SK-N-SH (cell line): ENCODE data around the gene UMODL1. TPM values are rescaled to one million over a fixed set of nuclear protein-coding genes. Genes with fewer than 3 reads are reported as not detected.

ENCODE experiments used
- CTCF ChIA-PET: fragments of 300-600, 350-600 bp; formaldehyde crosslinking; extraction: SDS; loops from one replicate; lab custom pipeline; 2021; lab: Yijun Ruan, JAX
- POLR2A ChIA-PET: fragments of 350-600 bp; sonication (Branson Sonifier 250); formaldehyde crosslinking; extraction: SDS; loops from one replicate; lab custom pipeline; 2020; ENCODE audit warnings: antibody characterized with exemption, inconsistent platforms; lab: Yijun Ruan, JAX
- DNase-seq: peaks from one replicate; pipeline ENCODE4 v3.0.0; 2012
- H2AFZ ChIP-seq: fragments of 200-600 bp; sonication (generic); 2 replicates; pipeline ENCODE4 v1.8.1; 2016; ENCODE audit warnings: antibody characterized with exemption, mild to moderate bottlenecking, low read depth
- H3F3A ChIP-seq: fragments of 200-600 bp; sonication (generic); replicated peaks from 2 replicates; pipeline ENCODE3; 2016; ENCODE audit warnings: antibody characterized with exemption, mild to moderate bottlenecking; ENCODE audit not compliant: insufficient read depth
- H3K27ac ChIP-seq, 2 experiments: fragments of 200-500 bp in 1 of 2; fragments of 200-600 bp in 1 of 2; sonication (Bioruptor generic) in 1 of 2; sonication (generic), shearing (Covaris generic) in 1 of 2; 2 replicates each; pipeline versions ENCODE4 v1.5.1 to v1.6.1; 2014 to 2016; ENCODE audit warnings: low read depth in 2 of 2, inconsistent platforms in 1 of 2, low read length in 1 of 2, mild to moderate bottlenecking in 1 of 2, mixed read lengths in 1 of 2
- H3K27me3 ChIP-seq: fragments of 200-600 bp; sonication (generic), shearing (Covaris generic); 2 replicates; pipeline ENCODE4 v1.6.1; 2016; ENCODE audit warnings: mixed run types; ENCODE audit not compliant: insufficient read depth
- H3K36me3 ChIP-seq, 2 experiments: fragments of 200-500 bp in 1 of 2; fragments of 200-600 bp in 1 of 2; sonication (Bioruptor generic) in 1 of 2; sonication (generic) in 1 of 2; replicated peaks in 1 of 2; 2 replicates each; pipeline versions ENCODE3 to v1.5.1; 2014 to 2016; ENCODE audit warnings: low read length in 1 of 2, mild to moderate bottlenecking in 1 of 2; ENCODE audit not compliant: insufficient read depth in 2 of 2, control insufficient read depth in 1 of 2
- H3K4me1 ChIP-seq, 2 experiments: fragments of 200-500 bp in 1 of 2; fragments of 200-600 bp in 1 of 2; sonication (Bioruptor generic) in 1 of 2; sonication (generic), shearing (Covaris generic) in 1 of 2; 2 replicates each; pipeline versions ENCODE4 v1.5.1 to v1.6.1; 2014 to 2016; ENCODE audit warnings: low read depth in 1 of 2, low read length in 1 of 2, mixed run types in 1 of 2; ENCODE audit not compliant: insufficient read depth in 2 of 2, control insufficient read depth in 1 of 2
- H3K4me2 ChIP-seq: fragments of 200-600 bp; sonication (generic), shearing (Covaris generic); 2 replicates; pipeline ENCODE4 v1.6.1; 2017; ENCODE audit warnings: mixed run types
- H3K4me3 ChIP-seq, 2 experiments: fragments of 200-500 bp in 1 of 2; fragments of 200-600 bp in 1 of 2; sonication (Bioruptor generic) in 1 of 2; sonication (generic), shearing (Covaris generic) in 1 of 2; 2 replicates each; pipeline versions ENCODE4 v1.5.1 to v1.8.1; 2014 to 2016; ENCODE audit warnings: low read depth in 2 of 2, inconsistent platforms in 1 of 2, low read length in 1 of 2, mild to moderate bottlenecking in 1 of 2, mixed read lengths in 1 of 2, moderate library complexity in 1 of 2
- H3K79me2 ChIP-seq: fragments of 200-600 bp; sonication (generic); 2 replicates; pipeline ENCODE4 v1.8.1; 2017; ENCODE audit warnings: mild to moderate bottlenecking; ENCODE audit not compliant: insufficient read depth
- H3K9ac ChIP-seq: fragments of 200-600 bp; sonication (generic); 2 replicates; pipeline ENCODE4 v1.6.1; 2017; ENCODE audit warnings: mixed run types
- H3K9me2 ChIP-seq: fragments of 200-600 bp; sonication (generic); 2 replicates; pipeline ENCODE4 v1.6.1; 2017; ENCODE audit warnings: mixed run types
- H3K9me3 ChIP-seq: fragments of 200-600 bp; sonication (generic); 2 replicates; pipeline ENCODE4 v1.6.1; 2017; ENCODE audit warnings: mixed run types, mild to moderate bottlenecking, moderate library complexity
- H4K20me1 ChIP-seq: fragments of 200-600 bp; sonication (generic); 2 replicates; pipeline ENCODE4 v1.6.1; 2017; ENCODE audit warnings: mild to moderate bottlenecking, mixed run types; ENCODE audit not compliant: insufficient read depth
- CHD2 ChIP-seq: fragments of 150-350 bp; IDR thresholded peaks from 2 replicates; pipeline ENCODE4 v1.6.1; 2018; ENCODE audit warnings: low read length; ENCODE audit not compliant: partially characterized antibody
- CTCF ChIP-seq: fragments of 200-600 bp; sonication (generic); IDR thresholded peaks from 2 replicates; pipeline ENCODE4 v1.6.1; 2017; ENCODE audit warnings: antibody characterized with exemption, mild to moderate bottlenecking, moderate library complexity
- ELF1 ChIP-seq: IDR thresholded peaks from 2 replicates; pipeline ENCODE4 v1.4.0; 2012
- EP300 ChIP-seq, 2 experiments: IDR thresholded peaks; 2 replicates each; pipeline versions ENCODE4 v1.4.0 to v1.6.1; 2012; ENCODE audit warnings: borderline replicate concordance in 1 of 2, low read depth in 1 of 2, low read length in 1 of 2
- EZH2phosphoT487 ChIP-seq: fragments of 200-600 bp; sonication (generic); IDR thresholded peaks from 2 replicates; pipeline ENCODE4 v1.6.1; 2017; ENCODE audit warnings: low read depth, mixed run types, mild to moderate bottlenecking, antibody characterized with exemption, moderate library complexity, borderline replicate concordance
- FOSL2 ChIP-seq: IDR thresholded peaks from 2 replicates; pipeline ENCODE4 v1.4.0; 2012; ENCODE audit warnings: low read depth, mild to moderate bottlenecking, moderate library complexity, borderline replicate concordance
- GATA2 ChIP-seq: sonication (generic); formaldehyde crosslinking; IDR thresholded peaks from 2 replicates; pipeline ENCODE4 v1.5.0; 2020; ENCODE audit warnings: mild to moderate bottlenecking, missing genetic modification reagents
- NFIC ChIP-seq: IDR thresholded peaks from 2 replicates; pipeline ENCODE4 v1.4.0; 2012; ENCODE audit warnings: borderline replicate concordance
- NRF1 ChIP-seq: IDR thresholded peaks from 2 replicates; pipeline ENCODE4 v1.6.1; 2012; ENCODE audit warnings: low read depth, mild to moderate bottlenecking, low read length
- POLR2AphosphoS5 ChIP-seq: IDR thresholded peaks from 2 replicates; pipeline ENCODE4 v1.6.1; 2012; ENCODE audit warnings: low read depth, low read length
- RAD21 ChIP-seq: IDR thresholded peaks from 2 replicates; pipeline ENCODE4 v1.6.1; 2012; ENCODE audit warnings: mild to moderate bottlenecking, low read length
- REST ChIP-seq: IDR thresholded peaks from 2 replicates; pipeline ENCODE4 v1.6.1; 2012; ENCODE audit warnings: mild to moderate bottlenecking, low read depth, low read length, moderate library complexity
- RFX5 ChIP-seq: IDR thresholded peaks from 2 replicates; pipeline ENCODE4 v1.6.1; 2012; ENCODE audit warnings: mild to moderate bottlenecking, improper control_type of control experiment, low read length
- RXRA ChIP-seq: IDR thresholded peaks from 2 replicates; pipeline ENCODE4 v1.4.0; 2012; ENCODE audit warnings: low read depth, mild to moderate bottlenecking, borderline replicate concordance
- SIN3A ChIP-seq: IDR thresholded peaks from 2 replicates; pipeline ENCODE4 v1.6.1; 2012; ENCODE audit warnings: low read depth, mild to moderate bottlenecking, low read length, moderate library complexity, borderline replicate concordance
- TAF1 ChIP-seq: IDR thresholded peaks from 2 replicates; pipeline ENCODE4 v1.6.1; 2012; ENCODE audit warnings: low read depth, mild to moderate bottlenecking, low read length, moderate library complexity, borderline replicate concordance
- TCF12 ChIP-seq: IDR thresholded peaks from 2 replicates; pipeline ENCODE4 v1.4.0; 2012
- TEAD4 ChIP-seq: IDR thresholded peaks from 2 replicates; pipeline ENCODE4 v1.4.0; 2012; ENCODE audit warnings: mild to moderate bottlenecking, borderline replicate concordance; ENCODE audit not compliant: insufficient read depth
- USF1 ChIP-seq: IDR thresholded peaks from 2 replicates; pipeline ENCODE4 v1.4.0; 2012; ENCODE audit warnings: low read depth, borderline replicate concordance
- YY1 ChIP-seq: IDR thresholded peaks from 2 replicates; pipeline ENCODE4 v1.4.0; 2012; ENCODE audit warnings: low read depth, mild to moderate bottlenecking
- WGBS: methylation state at CpG from one replicate; pipeline ENCODE4 v1.1.6; 2017; ENCODE audit warnings: low lambda C conversion rate; 5-methylcytosine and 5-hydroxymethylcytosine counted together
- polyA plus RNA-seq, 3 experiments: library from polyadenylated mRNA; depleted of rRNA; stranded (reverse); fragments of >200 nt; gene quantifications; 2 replicates each; pipeline ENCODE4 v1.2.3, GENCODE V29; 2012

The UMODL1 gene
- polyA plus RNA-seq, 1 of the 3 experiments (the other 2 are of a cell fraction), result not detected

- Histone ChIP-seq H3K9me2 (no peaks in the 10 kb centered on the region), H3K4me2 (no peak overlapping the region), H3K9ac (no peak overlapping the region), H3K79me2 (no peaks in the 10 kb centered on the region), H3K27me3 (no peaks in the 10 kb centered on the region; the same call in 1 of the 2 replicates), H4K20me1 (no peaks in the 10 kb centered on the region), H2AFZ (no peak overlapping the region), H3F3A (no peaks in the 10 kb centered on the region), H3K27ac (no peak overlapping the region), H3K4me1 (no peaks in the 10 kb centered on the region; a peak in 1 of 4 replicates), H3K36me3 (no peaks in the 10 kb centered on the region), H3K9me3 (no peaks in the 10 kb centered on the region)
- POLR2A ChIA-PET, result no interaction called here
- CTCF ChIA-PET, result no interaction called here
- WGBS, result 49% methylated on average over 10 of the region's 12 CpGs
- DNase-seq, result no peak
- TF ChIP-seq REST (no peak), TEAD4 (no peak), RXRA (no peak), NFIC (no peak), CTCF (no peak), RFX5 (no peak), GATA2 (CRISPR knock-in tag) (no peak), SIN3A (no peak), ELF1 (no peak), CHD2 (no peak), RAD21 (no peak), EP300 (IDR thresholded peaks at IDR 0.05; ENCODE audit: borderline replicate concordance in 1 of 2, low read depth in 1 of 2, low read length in 1 of 2) (no peak), NRF1 (no peak), USF1 (no peak), YY1 (no peak), TCF12 (no peak), TAF1 (no peak), FOSL2 (no peak), POLR2AphosphoS5 (no peak), EZH2phosphoT487 (no peak)
- TF ChIP-seq, all 33 proteins: peak for 0
- H3K4me3 ChIP-seq, result no peak overlapping the region
These were observed 49.1 kb upstream of the UMODL1 start for GRCh38 chr21:42022091-42022430.
